HepG2 (cell line): ENCODE results near the gene LAMTOR1. TPM values are rescaled to one million over a fixed set of nuclear protein-coding genes. Genes with fewer than 3 reads are reported as not detected.

Experiments
- FOXA3 ChIP-seq: IDR thresholded peaks from 2 replicates; pipeline ENCODE4 v1.6.1; 2016; ENCODE audit warnings: missing genetic modification reagents, missing compliant biosample characterization
- HNRNPK ChIP-seq: fragments of 200-400 bp; formaldehyde crosslinking; IDR thresholded peaks from 2 replicates; pipeline ENCODE4 v1.6.1; 2018; ENCODE audit warnings: low read length, low read depth, moderate library complexity, mild to moderate bottlenecking; ENCODE audit not compliant: poor library complexity, severe bottlenecking
- MLLT10 ChIP-seq: sonication (generic); formaldehyde crosslinking; IDR thresholded peaks from 2 replicates; pipeline ENCODE4 v1.4.0; 2020; ENCODE audit warnings: missing genetic modification reagents
- NKX3-1 ChIP-seq: sonication (generic); formaldehyde crosslinking; IDR thresholded peaks from 2 replicates; pipeline ENCODE4 v1.5.0; 2020; ENCODE audit warnings: missing genetic modification reagents
- PHB2 ChIP-seq: fragments of 450-650 bp; IDR thresholded peaks from 2 replicates; pipeline ENCODE4 v1.6.1; 2018; ENCODE audit not compliant: partially characterized antibody
- SAFB2 ChIP-seq: sonication (generic); formaldehyde crosslinking; IDR thresholded peaks from 2 replicates; pipeline ENCODE4 v1.5.1; 2020; ENCODE audit warnings: missing genetic modification reagents, low read depth, mild to moderate bottlenecking, borderline replicate concordance
- TGIF2 ChIP-seq: IDR thresholded peaks from 2 replicates; pipeline ENCODE4 v1.6.1; 2016; ENCODE audit warnings: control low read depth, missing compliant biosample characterization
- ZBTB20 ChIP-seq: sonication (generic); formaldehyde crosslinking; IDR thresholded peaks from 2 replicates; pipeline ENCODE4 v1.8.1; 2023; ENCODE audit warnings: missing genetic modification reagents, low read depth, mild to moderate bottlenecking, borderline replicate concordance
- ZFP1 ChIP-seq: IDR thresholded peaks from 2 replicates; pipeline ENCODE4 v1.6.1; 2016
- ZNF101 ChIP-seq: sonication (generic); formaldehyde crosslinking; IDR thresholded peaks from 2 replicates; pipeline ENCODE4 v1.4.0; 2020; ENCODE audit warnings: mild to moderate bottlenecking, low read depth, missing genetic modification reagents, borderline replicate concordance
- ZNF460 ChIP-seq: sonication (generic); formaldehyde crosslinking; IDR thresholded peaks from 2 replicates; pipeline ENCODE4 v1.5.1; 2020; ENCODE audit warnings: missing genetic modification reagents, mild to moderate bottlenecking, borderline replicate concordance
- ZNF75D ChIP-seq: sonication (generic); formaldehyde crosslinking; IDR thresholded peaks from 2 replicates; pipeline ENCODE4 v1.8.1; 2023; ENCODE audit warnings: missing genetic modification reagents, mild to moderate bottlenecking, borderline replicate concordance
- polyA plus RNA-seq, 8 experiments: library from polyadenylated mRNA; depleted of rRNA in 3 of 8; stranded (reverse) in 7 of 8; unstranded in 1 of 8; fragments of >200 nt; fragmentation: Illumina TruSeq in 4 of 8; extraction: Trizol in 4 of 8; gene quantifications; 2 replicates each; pipeline versions ENCODE4 v1.2.1 to v1.2.3, GENCODE V29; 2011 to 2016; ENCODE audit warnings: low read depth in 4 of 8, missing spikeins in 1 of 8, mixed read lengths in 1 of 8; ENCODE audit not compliant: insufficient read depth in 1 of 8
- total RNA-seq, 5 experiments: library from RNA; depleted of rRNA; stranded (reverse); fragments of >200 nt; fragmentation: Illumina TruSeq; extraction: Trizol; gene quantifications; 2 replicates each; pipeline ENCODE4 v1.2.3, GENCODE V29; 2016; ENCODE audit warnings: low read depth in 1 of 5
- TF ChIP-seq, protein P1 (sequence below): sonication (generic); formaldehyde crosslinking; IDR thresholded peaks from 2 replicates; pipeline ENCODE4 v1.4.0; 2020; ENCODE audit warnings: mild to moderate bottlenecking, low read depth, missing genetic modification reagents
- TF ChIP-seq, protein P2 (sequence below): sonication (generic); formaldehyde crosslinking; IDR thresholded peaks from 2 replicates; pipeline ENCODE4 v1.8.0; 2022; ENCODE audit warnings: missing genetic modification reagents, mild to moderate bottlenecking, moderate library complexity, borderline replicate concordance
- TF ChIP-seq, protein P3 (sequence below): sonication (generic); formaldehyde crosslinking; IDR thresholded peaks from 2 replicates; pipeline ENCODE4 v1.4.0; 2020; ENCODE audit warnings: missing genetic modification reagents, borderline replicate concordance
- TF ChIP-seq, protein P4 (sequence below): sonication (generic); formaldehyde crosslinking; conservative IDR thresholded peaks from 2 replicates; pipeline ENCODE4 v1.8.1; 2023; ENCODE audit warnings: missing genetic modification reagents
- TF ChIP-seq, protein P5 (sequence below): sonication (generic); formaldehyde crosslinking; IDR thresholded peaks from 2 replicates; pipeline ENCODE4 v1.4.0; 2020; ENCODE audit warnings: missing genetic modification reagents

Gene LAMTOR1
- total and polyA plus RNA-seq, 2 of the 13 experiments (the other 11 are each of a cell fraction or from before 2014, with no cell fraction given): 60.4 to 66.0 TPM

DNA sequence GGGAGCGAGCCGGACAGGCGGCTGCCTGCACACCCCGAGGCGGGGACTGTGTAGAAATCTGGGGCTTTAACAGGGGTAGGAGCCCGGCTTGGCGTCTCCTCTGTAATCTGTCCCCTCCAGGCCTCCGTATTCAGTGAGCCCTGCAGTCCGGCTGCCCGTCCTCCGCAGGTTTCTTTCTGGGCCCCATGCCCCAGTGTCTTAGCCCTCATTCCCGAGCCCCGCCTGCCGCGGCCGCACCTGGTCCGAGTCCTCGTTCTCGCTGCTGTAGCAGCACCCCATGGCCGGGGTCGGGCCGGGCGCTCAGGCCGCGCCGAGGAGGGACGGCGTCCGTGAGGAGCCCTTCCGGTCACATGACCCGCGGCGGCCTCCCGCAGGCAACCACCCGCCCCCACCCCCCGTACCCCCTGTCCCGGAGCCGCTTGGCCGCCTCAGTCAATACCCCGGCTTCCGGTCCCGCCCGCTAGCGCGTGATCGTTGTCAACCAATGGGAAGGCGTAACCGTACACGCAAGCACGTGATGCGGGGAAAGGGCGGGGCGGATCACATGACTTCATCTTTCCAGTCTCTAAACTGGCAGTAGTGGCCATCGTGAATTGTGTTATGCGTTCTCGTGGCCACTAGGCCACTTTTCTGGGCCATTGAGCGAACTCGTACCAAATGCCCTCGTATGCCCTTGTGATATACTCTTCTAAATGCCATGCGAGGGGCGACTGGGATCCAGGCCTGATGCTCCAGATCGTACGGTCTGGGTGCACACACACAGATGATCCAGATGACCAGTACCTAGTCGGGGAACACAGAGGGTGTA lies at the start of gene LAMTOR1 (continued):
- TF ChIP-seq, protein P1, sequence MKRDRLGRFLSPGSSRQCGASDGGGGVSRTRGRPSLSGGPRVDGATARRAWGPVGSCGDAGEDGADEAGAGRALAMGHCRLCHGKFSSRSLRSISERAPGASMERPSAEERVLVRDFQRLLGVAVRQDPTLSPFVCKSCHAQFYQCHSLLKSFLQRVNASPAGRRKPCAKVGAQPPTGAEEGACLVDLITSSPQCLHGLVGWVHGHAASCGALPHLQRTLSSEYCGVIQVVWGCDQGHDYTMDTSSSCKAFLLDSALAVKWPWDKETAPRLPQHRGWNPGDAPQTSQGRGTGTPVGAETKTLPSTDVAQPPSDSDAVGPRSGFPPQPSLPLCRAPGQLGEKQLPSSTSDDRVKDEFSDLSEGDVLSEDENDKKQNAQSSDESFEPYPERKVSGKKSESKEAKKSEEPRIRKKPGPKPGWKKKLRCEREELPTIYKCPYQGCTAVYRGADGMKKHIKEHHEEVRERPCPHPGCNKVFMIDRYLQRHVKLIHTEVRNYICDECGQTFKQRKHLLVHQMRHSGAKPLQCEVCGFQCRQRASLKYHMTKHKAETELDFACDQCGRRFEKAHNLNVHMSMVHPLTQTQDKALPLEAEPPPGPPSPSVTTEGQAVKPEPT (CRISPR knock-in tag): no peak
- TF ChIP-seq HNRNPK: peak; percentile 39
- no peak for TF ChIP-seq MLLT10
- TF ChIP-seq SAFB2 (CRISPR knock-in tag): no peak
- TF ChIP-seq, protein P2, sequence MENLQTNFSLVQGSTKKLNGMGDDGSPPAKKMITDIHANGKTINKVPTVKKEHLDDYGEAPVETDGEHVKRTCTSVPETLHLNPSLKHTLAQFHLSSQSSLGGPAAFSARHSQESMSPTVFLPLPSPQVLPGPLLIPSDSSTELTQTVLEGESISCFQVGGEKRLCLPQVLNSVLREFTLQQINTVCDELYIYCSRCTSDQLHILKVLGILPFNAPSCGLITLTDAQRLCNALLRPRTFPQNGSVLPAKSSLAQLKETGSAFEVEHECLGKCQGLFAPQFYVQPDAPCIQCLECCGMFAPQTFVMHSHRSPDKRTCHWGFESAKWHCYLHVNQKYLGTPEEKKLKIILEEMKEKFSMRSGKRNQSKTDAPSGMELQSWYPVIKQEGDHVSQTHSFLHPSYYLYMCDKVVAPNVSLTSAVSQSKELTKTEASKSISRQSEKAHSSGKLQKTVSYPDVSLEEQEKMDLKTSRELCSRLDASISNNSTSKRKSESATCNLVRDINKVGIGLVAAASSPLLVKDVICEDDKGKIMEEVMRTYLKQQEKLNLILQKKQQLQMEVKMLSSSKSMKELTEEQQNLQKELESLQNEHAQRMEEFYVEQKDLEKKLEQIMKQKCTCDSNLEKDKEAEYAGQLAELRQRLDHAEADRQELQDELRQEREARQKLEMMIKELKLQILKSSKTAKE (CRISPR knock-in tag): peak; percentile 12; the same call in 1 of the 2 replicates
- TF ChIP-seq ZBTB20 (CRISPR knock-in tag): 0 out of 2 replicates have a peak, but pooled peaks have one; percentile 43
- 0 out of 2 replicates have a peak, but pooled peaks have one; percentile 53 for TF ChIP-seq NKX3-1
- TF ChIP-seq, protein P3, sequence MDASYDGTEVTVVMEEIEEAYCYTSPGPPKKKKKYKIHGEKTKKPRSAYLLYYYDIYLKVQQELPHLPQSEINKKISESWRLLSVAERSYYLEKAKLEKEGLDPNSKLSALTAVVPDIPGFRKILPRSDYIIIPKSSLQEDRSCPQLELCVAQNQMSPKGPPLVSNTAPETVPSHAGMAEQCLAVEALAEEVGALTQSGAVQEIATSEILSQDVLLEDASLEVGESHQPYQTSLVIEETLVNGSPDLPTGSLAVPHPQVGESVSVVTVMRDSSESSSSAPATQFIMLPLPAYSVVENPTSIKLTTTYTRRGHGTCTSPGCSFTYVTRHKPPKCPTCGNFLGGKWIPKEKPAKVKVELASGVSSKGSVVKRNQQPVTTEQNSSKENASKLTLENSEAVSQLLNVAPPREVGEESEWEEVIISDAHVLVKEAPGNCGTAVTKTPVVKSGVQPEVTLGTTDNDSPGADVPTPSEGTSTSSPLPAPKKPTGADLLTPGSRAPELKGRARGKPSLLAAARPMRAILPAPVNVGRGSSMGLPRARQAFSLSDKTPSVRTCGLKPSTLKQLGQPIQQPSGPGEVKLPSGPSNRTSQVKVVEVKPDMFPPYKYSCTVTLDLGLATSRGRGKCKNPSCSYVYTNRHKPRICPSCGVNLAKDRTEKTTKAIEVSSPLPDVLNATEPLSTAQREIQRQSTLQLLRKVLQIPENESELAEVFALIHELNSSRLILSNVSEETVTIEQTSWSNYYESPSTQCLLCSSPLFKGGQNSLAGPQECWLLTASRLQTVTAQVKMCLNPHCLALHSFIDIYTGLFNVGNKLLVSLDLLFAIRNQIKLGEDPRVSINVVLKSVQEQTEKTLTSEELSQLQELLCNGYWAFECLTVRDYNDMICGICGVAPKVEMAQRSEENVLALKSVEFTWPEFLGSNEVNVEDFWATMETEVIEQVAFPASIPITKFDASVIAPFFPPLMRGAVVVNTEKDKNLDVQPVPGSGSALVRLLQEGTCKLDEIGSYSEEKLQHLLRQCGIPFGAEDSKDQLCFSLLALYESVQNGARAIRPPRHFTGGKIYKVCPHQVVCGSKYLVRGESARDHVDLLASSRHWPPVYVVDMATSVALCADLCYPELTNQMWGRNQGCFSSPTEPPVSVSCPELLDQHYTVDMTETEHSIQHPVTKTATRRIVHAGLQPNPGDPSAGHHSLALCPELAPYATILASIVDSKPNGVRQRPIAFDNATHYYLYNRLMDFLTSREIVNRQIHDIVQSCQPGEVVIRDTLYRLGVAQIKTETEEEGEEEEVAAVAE (CRISPR knock-in tag): 0 out of 2 replicates have a peak, but pooled peaks have one; percentile 72
- TF ChIP-seq ZNF75D (CRISPR knock-in tag): no peak
- TF ChIP-seq TGIF2: peak; percentile 65
- no peak for TF ChIP-seq ZNF101
- TF ChIP-seq ZFP1 (CRISPR knock-in tag): no peak
- TF ChIP-seq FOXA3 (CRISPR knock-in tag): peak; percentile 60
- TF ChIP-seq PHB2: no peak
- TF ChIP-seq, protein P4, sequence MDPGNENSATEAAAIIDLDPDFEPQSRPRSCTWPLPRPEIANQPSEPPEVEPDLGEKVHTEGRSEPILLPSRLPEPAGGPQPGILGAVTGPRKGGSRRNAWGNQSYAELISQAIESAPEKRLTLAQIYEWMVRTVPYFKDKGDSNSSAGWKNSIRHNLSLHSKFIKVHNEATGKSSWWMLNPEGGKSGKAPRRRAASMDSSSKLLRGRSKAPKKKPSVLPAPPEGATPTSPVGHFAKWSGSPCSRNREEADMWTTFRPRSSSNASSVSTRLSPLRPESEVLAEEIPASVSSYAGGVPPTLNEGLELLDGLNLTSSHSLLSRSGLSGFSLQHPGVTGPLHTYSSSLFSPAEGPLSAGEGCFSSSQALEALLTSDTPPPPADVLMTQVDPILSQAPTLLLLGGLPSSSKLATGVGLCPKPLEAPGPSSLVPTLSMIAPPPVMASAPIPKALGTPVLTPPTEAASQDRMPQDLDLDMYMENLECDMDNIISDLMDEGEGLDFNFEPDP (CRISPR knock-in tag): 0 out of 2 replicates have a peak, but pooled peaks have one; percentile 42
- TF ChIP-seq, protein P5, sequence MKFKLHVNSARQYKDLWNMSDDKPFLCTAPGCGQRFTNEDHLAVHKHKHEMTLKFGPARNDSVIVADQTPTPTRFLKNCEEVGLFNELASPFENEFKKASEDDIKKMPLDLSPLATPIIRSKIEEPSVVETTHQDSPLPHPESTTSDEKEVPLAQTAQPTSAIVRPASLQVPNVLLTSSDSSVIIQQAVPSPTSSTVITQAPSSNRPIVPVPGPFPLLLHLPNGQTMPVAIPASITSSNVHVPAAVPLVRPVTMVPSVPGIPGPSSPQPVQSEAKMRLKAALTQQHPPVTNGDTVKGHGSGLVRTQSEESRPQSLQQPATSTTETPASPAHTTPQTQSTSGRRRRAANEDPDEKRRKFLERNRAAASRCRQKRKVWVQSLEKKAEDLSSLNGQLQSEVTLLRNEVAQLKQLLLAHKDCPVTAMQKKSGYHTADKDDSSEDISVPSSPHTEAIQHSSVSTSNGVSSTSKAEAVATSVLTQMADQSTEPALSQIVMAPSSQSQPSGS (CRISPR knock-in tag): peak; percentile 75
- no peak for TF ChIP-seq ZNF460 (CRISPR knock-in tag)
